ENCODE data around the gene ADAMTS18.
"Not testable (repeated sequence)": the region's sequence is repeated elsewhere in the genome, so short reads cannot be mapped to it uniquely, and the experiment has no call there.

The ADAMTS18 gene

DNA sequence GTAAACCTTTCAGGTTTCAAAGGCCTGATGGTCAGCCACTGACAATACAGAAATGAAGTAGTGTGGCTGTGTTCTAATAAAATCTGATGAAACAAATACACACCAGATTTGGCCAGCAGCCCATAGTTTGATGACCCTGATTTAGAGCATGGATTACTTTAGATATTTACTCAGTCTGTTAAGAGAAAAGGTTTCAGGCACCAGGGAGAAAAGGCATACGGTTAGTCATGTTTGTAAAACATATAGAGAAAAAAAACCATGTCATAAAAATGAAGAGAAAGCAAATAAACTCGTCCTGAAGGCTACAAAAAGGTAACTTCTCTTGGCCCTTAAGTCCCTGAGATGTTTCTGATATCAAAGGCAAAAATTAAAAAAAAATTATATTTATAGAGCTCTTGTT lies 112.1 kb downstream of the ADAMTS18 start:
- DNase-seq, result no peak

DNA sequence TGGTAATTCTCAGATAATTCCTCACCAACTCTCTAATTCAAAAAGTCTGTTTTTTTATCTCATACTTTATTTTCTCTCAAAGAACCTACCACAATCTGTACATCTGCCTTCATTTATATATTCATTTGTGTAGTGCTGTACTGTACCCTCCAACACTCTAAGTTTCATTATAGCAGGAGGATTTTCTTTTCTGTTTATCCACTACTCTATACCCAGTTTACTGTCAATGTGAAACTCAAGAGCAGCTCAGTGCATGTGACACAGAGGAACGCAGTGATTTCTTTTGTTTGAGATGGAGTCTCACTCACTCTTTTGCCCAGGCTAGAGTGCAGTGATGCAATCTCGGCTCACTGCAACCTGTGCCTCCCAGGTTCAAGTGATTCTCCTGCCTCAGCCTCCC lies 117.8 kb downstream of the ADAMTS18 start:
- DNase-seq, result no peak

GRCh38 chr16:77310877-77311276 lies 124.0 kb downstream of the ADAMTS18 start:
- DNase-seq, result no peak

DNA sequence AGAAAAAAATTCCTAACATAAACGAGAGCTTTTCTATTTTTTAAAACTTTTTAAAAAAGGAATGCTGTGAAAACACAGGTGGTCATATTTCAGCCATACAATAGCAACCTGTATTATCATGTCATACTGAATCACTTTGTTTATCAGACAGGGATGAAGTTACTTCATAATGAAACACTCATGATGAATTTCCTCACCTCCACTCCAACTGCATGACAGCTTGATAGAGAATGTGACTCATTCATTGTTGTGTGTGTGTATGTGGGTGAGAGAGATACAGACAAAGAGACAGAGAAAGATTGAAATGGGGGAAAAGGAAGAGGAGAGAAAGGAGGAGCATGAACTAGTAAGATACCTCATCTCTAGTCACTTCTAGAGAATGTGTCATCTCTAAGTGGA lies 126.7 kb downstream of the ADAMTS18 start:
- DNase-seq, result no peak

GRCh38 chr16:77307426-77308162 lies 127.2 kb downstream of the ADAMTS18 start:
- no peak for DNase-seq

GRCh38 chr16:77306075-77306474 lies 128.8 kb downstream of the ADAMTS18 start:
- DNase-seq, result no peak

GRCh38 chr16:77304877-77305276 lies 130.0 kb downstream of the ADAMTS18 start:
- no peak for DNase-seq

DNA sequence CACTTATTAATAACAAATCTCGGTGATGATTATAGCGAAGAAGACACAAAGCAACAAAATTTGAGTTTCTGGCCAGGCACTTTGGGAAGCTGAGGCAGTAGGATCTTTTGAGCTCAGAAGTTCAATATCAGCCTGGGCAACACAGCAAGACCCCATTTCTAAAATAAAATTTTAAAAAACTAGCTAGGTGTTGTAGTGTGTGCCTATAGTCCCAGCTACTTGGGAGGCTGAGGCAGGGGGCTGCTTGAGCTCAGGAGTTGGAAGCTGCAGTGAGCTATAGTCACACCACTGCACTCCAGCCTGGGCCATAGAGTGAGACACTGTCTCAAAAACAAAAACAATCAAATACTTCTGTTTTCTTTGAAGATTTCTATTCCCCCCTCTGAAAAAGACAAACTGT lies 130.7 kb downstream of the ADAMTS18 start:
- no peak for DNase-seq

DNA sequence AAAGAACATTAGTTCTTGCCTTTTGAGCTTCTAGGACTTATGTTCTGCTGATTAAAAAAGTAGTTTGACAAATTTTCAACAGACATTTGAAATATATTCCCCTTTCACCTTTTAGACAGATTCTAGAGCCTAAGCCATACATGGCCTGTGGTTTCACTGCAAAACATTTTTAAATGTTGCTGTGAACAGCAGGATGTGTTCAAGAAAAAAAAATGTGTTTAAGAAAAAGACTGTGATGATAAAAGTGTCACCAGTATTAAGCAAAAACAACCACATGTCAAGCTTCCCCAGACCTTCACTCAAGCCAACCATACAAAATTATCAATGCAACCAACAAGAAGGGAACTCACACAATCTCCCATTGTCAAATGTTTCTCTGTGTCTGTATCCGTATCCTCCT lies 132.2 kb downstream of the ADAMTS18 start:
- no peak for DNase-seq

DNA sequence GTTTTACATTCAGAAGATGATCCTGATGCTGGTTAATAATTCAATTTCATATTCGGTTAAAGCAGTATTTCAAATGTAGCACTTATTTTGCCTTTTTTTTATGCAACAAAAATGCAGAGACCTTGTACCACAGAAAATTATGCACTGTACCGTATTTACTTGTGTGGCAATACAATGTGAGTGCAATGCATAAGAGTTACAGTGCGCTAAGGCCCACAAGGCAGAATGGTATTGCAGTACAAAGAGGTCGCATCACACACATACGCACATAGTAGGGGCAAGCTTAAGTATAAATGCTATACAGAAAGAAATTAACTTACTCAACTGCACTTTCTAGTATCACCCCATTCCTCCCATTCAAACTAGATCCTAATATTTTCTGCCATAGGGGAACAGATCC lies 132.6 kb downstream of the ADAMTS18 start:
- DNase-seq, result no peak

DNA sequence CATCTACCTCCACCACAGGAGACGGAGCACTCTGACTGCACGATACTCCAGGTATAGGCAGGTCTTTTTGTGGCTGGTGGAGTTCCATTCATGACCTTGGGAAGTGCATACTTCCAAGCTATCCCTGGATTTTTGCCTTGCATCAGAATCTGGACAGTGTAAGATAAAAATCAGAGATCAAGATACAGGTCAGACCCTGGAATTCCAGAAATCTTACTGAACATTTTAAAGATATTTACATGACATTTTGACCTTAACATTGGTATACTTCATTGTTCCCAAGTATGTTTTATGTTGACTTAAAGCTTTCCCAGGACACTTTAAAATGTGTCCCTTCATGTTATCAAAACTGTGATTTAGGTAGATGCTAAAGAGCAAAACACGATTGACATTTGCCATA lies 134.6 kb downstream of the ADAMTS18 start:
- no peak for DNase-seq

DNA sequence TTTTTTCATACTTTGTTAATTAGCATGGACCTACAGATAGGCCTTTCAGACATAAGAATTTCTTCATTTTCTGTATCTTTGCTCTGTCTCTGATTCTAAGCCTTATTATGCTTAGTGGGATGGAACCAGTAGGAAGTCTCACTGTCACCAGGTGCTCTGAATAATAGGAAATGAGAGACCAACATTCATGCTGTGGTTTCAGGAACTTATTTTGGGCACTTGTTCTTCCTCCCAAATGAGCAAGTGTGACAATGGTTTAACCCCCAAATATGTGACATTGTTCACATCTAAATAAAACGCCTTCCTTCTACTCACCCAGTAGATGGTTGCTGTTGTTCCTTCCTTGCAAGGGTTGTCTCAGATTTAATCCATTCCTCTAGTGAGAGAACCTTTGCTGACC lies 135.4 kb downstream of the ADAMTS18 start:
- DNase-seq, result no peak

DNA sequence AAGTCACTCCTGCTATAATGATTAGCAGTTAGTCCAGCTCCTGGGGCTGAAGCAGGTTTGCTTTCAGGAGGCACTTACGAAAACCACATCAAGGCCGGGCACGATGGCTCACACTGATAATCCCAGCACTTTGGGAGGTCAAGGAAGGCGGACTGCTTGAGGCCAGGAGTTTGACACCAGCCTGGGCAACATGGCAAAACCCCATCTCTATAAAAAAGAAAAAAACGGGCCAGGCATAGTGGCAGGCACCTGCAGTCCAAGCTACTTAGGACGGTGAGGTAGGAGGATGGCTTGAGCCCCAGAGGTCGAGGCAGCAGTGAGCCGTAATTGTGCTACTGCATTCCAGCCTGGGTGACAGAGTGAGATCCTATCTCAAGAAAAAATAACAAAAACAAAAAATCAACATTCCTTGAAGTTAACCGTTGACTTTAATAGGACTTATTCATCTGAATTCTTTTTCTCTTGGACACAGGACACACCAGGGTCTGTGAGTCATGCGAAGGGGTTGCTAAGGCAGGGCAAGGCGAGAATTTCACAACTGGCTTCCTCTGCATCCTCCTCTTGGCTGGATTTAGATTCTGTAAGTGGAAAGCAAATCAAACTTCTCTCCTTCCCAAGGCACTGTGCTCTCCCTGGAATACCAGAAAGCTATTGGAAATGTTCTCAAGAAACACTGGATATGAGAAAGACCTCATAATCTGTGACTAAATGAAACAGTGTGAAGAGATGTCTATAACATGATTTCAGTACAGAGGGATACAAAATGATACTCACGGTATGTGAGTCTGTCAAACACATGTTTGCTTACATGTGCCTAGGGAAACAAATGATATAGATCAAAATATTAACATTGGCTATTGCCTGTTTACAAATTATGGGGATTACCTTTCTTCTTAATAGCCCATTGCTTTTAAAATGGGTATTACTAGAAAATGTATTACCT lies 136.1 kb downstream of the ADAMTS18 start:
- no peak for DNase-seq

GRCh38 chr16:77297996-77298395 lies 136.8 kb downstream of the ADAMTS18 start:
- DNase-seq, result no peak

DNA sequence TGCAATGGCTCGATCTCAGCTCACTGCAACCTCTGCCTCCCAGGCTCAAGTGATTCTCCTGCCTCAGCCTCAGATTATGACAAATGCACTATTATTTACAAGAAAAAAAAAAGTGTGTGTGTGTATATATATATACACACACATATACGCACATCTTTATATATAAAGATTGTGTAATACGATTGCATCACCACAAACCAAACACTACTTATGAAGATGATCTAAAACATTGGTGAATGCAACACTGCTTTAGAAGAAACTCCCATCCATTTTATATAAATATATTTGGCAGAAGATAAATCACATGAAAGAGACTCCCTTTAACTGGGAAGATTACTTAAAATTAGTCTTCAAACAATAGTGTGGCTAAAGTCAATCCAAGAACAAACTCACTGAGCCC lies 138.9 kb downstream of the ADAMTS18 start:
- no peak for DNase-seq

DNA sequence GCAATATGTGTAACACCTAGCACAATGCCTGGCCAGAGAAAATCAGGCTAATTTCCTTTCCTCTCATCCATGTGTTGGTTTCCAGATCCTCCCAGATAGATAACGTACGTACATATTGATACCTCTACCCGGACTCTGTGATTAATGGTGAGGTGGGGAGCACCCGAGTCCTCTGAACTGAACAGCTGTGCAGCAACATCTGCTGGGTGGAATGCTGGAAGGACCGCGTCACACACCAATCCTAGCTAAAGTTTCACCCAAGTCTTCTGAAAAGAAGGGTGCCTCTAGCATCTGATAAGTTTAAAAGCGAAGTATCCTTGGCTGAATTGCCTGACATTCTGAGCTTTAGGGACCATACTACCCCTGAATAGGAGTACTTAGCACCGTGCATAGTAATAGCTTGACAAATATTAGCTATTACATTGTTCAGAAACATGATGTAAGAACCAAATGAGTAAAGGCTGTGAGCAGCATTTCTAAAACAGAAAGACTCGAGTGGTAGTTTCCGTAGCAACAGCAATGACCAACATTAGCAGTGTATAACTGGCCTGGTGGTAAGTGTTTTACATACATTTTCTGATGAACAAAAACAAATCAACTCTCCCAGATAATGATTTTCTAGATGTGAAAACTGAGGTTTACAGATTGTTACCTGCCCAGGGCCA lies 144.3 kb downstream of the ADAMTS18 start:
- DNase-seq, result no peak

- no peak for DNase-seq
Measured at GRCh38 chr16:77289331-77289809, 145.5 kb downstream of the ADAMTS18 start.

- DNase-seq, result no peak
Measured at GRCh38 chr16:77288222-77288621, 146.6 kb downstream of the ADAMTS18 start.

GRCh38 chr16:77285676-77286075 lies 149.2 kb downstream of the ADAMTS18 start:
- DNase-seq, result no peak

DNA sequence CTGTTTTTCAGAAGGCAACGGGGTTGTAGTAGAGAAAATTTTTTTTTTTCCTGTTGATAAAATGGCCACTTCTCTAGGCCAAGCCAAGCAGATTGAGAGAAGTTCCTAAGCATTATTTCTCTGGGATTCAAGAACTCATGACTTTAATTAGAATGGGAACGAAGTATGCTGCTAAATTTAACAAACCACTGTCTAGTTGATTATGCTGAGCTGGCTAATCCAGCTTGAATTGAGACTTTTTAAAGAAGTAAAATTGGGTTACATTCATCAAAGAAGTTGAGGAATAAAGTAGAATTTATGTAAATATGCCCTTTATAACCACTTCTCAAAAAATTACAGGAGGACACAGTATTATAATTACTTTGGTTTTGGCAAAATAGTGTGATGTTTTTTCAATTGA lies 152.5 kb downstream of the ADAMTS18 start:
- no peak for DNase-seq

- not testable (repeated sequence) for DNase-seq
Measured at GRCh38 chr16:77279316-77279715, 155.5 kb downstream of the ADAMTS18 start.

DNA sequence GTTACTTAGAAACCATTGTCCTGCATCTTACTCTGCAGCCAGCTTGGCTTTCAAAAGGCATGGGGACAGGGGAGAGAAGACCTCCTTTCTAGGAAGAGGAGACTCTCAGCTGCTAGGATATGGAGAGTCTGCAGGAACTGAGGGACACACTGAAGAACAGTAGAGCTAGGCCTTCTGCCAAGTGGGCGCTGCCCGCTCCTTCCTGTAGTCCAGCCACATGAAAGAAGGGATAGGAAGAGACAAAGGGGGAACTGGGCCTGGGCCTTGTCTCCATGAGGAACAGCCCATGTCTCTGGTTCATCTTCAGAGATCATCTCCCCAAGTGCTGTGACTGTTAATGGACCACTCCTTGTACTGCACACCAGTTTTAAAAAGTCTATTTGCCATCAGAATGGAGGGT lies 157.3 kb downstream of the ADAMTS18 start:
- no peak for DNase-seq

- DNase-seq, result no peak
Measured at GRCh38 chr16:77277141-77277540, 157.7 kb downstream of the ADAMTS18 start.

Measured in stimulated activated CD4-positive, alpha-beta T cell treated with anti-CD3 and anti-CD28 coated beads, Interleukin-4, amount 100 ng/mL, for 4 hours (primary cell).